GM19452 (cell line): ENCODE results near the gene AFF4.
"Not testable (repeated sequence)": the region's sequence is repeated elsewhere in the genome, so short reads cannot be mapped to it uniquely, and the experiment has no call there.

ENCODE experiments used
- ATAC-seq: cut with Tn5 transposase; IDR thresholded peaks from one replicate; pipeline ENCODE4 v1.9.1; 2021; ENCODE audit not compliant: unreplicated experiment

AFF4 gene

GRCh38 chr5:132963171-132964104 is at the start of gene AFF4:
Gene AFF4, minus strand, starts transcription at chr5:132963634. Its CDS starts 26,445 bp downstream, at chr5:132937189.
- ATAC-seq: peak; percentile 94

- ATAC-seq: not testable (repeated sequence)
These were observed 45.0 kb upstream of the AFF4 start for GRCh38 chr5:133008455-133008854.

- ATAC-seq: no peak
These were observed 43.2 kb upstream of the AFF4 start for GRCh38 chr5:133006653-133007052.

- no peak for ATAC-seq
These were observed 35.8 kb upstream of the AFF4 start for GRCh38 chr5:132999246-132999645.

GRCh38 chr5:132998556-132998955 is 35.1 kb upstream of the AFF4 start:
- no peak for ATAC-seq

GRCh38 chr5:132996307-132996706 is 32.9 kb upstream of the AFF4 start:
- no peak for ATAC-seq

- no peak for ATAC-seq
These were observed 24.3 kb upstream of the AFF4 start for GRCh38 chr5:132987531-132988408.

- not testable (repeated sequence) for ATAC-seq
These were observed 19.5 kb upstream of the AFF4 start for GRCh38 chr5:132982971-132983370.

- ATAC-seq: no peak
These were observed 17.9 kb upstream of the AFF4 start for GRCh38 chr5:132981288-132981687.

- no peak for ATAC-seq
These were observed 16.5 kb upstream of the AFF4 start for GRCh38 chr5:132979976-132980375.

- ATAC-seq: no peak
These were observed 16.0 kb upstream of the AFF4 start for GRCh38 chr5:132979367-132979940.

GRCh38 chr5:132976852-132977251 is 13.4 kb upstream of the AFF4 start:
- no peak for ATAC-seq

GRCh38 chr5:132972436-132972828 is 9.0 kb upstream of the AFF4 start:
- ATAC-seq: not testable (repeated sequence)

- ATAC-seq: no peak
These were observed 8.3 kb upstream of the AFF4 start for GRCh38 chr5:132971483-132972435.

- no peak for ATAC-seq
These were observed 1.7 kb upstream of the AFF4 start for GRCh38 chr5:132965120-132965519.

- no peak for ATAC-seq
These were observed 909 bp downstream of the AFF4 start for GRCh38 chr5:132962429-132963021.

- ATAC-seq: no peak
These were observed 1.5 kb downstream of the AFF4 start for GRCh38 chr5:132961887-132962286.

- ATAC-seq: not testable (repeated sequence)
These were observed 2.2 kb downstream of the AFF4 start for GRCh38 chr5:132961123-132961815.

- not testable (repeated sequence) for ATAC-seq
These were observed 7.2 kb downstream of the AFF4 start for GRCh38 chr5:132956166-132956799.
